ENCODE results near the gene CDYL. TPM values are rescaled to one million over a fixed set of nuclear protein-coding genes. Genes with fewer than 3 reads are reported as not detected.

CDYL gene
- total RNA-seq, 1 experiment from 2014 or later: 41.6 TPM

GRCh38 chr6:4973982-4974745 lies 198.0 kb downstream of the CDYL start:
- H3K4me3 ChIP-seq (ENCODE audit: low read depth, low read length): no peak overlapping the region
- no peaks in the 10 kb centered on the region for H3K27me3 ChIP-seq (replicated peaks; ENCODE audit: control insufficient read depth, insufficient read depth, low read length)
- ChIA-PET CTCF (no interaction called here), POLR2A (no interaction called here)
- no TSS peak for BruUV-seq (replicated peaks)
- no peak overlapping the region for H3K4me3 Mint-ChIP-seq (ENCODE audit: unreplicated experiment)
- no peaks in the 10 kb centered on the region for H3K36me3 ChIP-seq (ENCODE audit: control insufficient read depth, insufficient read depth, low read length)
- peak in 1 of 2 experiments; percentile 40 for DNase-seq
- intact Hi-C loops (cut with micrococcal nuclease; ENCODE audit: unreplicated experiment): no loop called here
- H3K36me3 Mint-ChIP-seq (ENCODE audit: insufficient read depth, unreplicated experiment): no peaks in the 10 kb centered on the region
- TF ChIP-seq, protein P1, sequence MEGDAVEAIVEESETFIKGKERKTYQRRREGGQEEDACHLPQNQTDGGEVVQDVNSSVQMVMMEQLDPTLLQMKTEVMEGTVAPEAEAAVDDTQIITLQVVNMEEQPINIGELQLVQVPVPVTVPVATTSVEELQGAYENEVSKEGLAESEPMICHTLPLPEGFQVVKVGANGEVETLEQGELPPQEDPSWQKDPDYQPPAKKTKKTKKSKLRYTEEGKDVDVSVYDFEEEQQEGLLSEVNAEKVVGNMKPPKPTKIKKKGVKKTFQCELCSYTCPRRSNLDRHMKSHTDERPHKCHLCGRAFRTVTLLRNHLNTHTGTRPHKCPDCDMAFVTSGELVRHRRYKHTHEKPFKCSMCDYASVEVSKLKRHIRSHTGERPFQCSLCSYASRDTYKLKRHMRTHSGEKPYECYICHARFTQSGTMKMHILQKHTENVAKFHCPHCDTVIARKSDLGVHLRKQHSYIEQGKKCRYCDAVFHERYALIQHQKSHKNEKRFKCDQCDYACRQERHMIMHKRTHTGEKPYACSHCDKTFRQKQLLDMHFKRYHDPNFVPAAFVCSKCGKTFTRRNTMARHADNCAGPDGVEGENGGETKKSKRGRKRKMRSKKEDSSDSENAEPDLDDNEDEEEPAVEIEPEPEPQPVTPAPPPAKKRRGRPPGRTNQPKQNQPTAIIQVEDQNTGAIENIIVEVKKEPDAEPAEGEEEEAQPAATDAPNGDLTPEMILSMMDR (IDR thresholded peaks at IDR 0.05; ENCODE audit: insufficient read depth in 1 of 2, low read depth in 1 of 2, low read length in 1 of 2, severe bottlenecking in 1 of 2, unreplicated experiment in 1 of 2): no peak
- H3K27me3 Mint-ChIP-seq (ENCODE audit: insufficient read depth, unreplicated experiment): peaks cover 4% of the 10 kb centered on the region
- H3K9me3 Mint-ChIP-seq (ENCODE audit: unreplicated experiment): peaks cover 19% of the 10 kb centered on the region
- H3K9me3 ChIP-seq: no peaks in the 10 kb centered on the region; the same call in 1 of the 2 replicates
- no peaks in the 10 kb centered on the region for H3K4me1 ChIP-seq
- no peak overlapping the region for H3K27ac Mint-ChIP-seq (ENCODE audit: unreplicated experiment)
- no peaks in the 10 kb centered on the region for H3K4me1 Mint-ChIP-seq (ENCODE audit: low read depth, unreplicated experiment)

DNA sequence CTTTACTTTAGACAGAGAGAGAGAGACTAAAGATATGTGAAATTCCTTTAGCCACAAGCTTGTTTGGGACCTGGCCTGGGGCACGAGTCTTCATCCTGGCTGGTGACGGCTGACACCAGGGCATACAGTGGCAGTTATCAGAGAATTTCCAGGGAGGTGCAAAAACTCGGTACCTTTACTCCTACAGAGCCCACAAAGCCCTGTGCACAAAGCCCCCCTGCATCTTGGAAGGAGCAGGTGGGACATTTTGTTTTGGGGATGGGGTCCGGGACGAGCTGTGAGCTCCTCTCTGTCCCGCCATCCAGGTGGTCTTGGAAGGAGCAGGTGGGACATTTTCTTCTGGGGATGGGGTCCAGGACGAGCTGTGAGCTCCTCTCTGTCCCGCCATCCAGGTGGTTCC lies 198.8 kb downstream of the CDYL start:
- Histone ChIP-seq H3K4me1 (no peaks in the 10 kb centered on the region), H3K4me3 (ENCODE audit: low read depth, low read length) (no peak overlapping the region), H3K27me3 (replicated peaks; ENCODE audit: control insufficient read depth, insufficient read depth, low read length) (no peaks in the 10 kb centered on the region), H3K9me3 (peaks cover 4% of the 10 kb centered on the region; the same call in 1 of the 2 replicates), H3K36me3 (ENCODE audit: control insufficient read depth, insufficient read depth, low read length) (no peaks in the 10 kb centered on the region)
- H3K27ac Mint-ChIP-seq (ENCODE audit: unreplicated experiment): no peak overlapping the region
- DNase-seq: no peak
- intact Hi-C loops (cut with micrococcal nuclease; ENCODE audit: unreplicated experiment): no loop called here
- no TSS peak for BruUV-seq (replicated peaks)
- no peak overlapping the region for H3K4me3 Mint-ChIP-seq (ENCODE audit: unreplicated experiment)
- peaks cover 4% of the 10 kb centered on the region for H3K27me3 Mint-ChIP-seq (ENCODE audit: insufficient read depth, unreplicated experiment)
- POLR2A ChIA-PET: no interaction called here
- H3K9me3 Mint-ChIP-seq (ENCODE audit: unreplicated experiment): peaks cover 19% of the 10 kb centered on the region
- CTCF ChIA-PET: no interaction called here
- no peaks in the 10 kb centered on the region for H3K4me1 Mint-ChIP-seq (ENCODE audit: low read depth, unreplicated experiment)
- no peaks in the 10 kb centered on the region for H3K36me3 Mint-ChIP-seq (ENCODE audit: insufficient read depth, unreplicated experiment)
- TF ChIP-seq, protein P1 (IDR thresholded peaks at IDR 0.05; ENCODE audit: insufficient read depth in 1 of 2, low read depth in 1 of 2, low read length in 1 of 2, severe bottlenecking in 1 of 2, unreplicated experiment in 1 of 2): no peak

- ChIA-PET CTCF (no interaction called here), POLR2A (no interaction called here)
- Histone ChIP-seq H3K4me3 (ENCODE audit: low read depth, low read length) (no peak overlapping the region), H3K27me3 (replicated peaks; ENCODE audit: control insufficient read depth, insufficient read depth, low read length) (no peaks in the 10 kb centered on the region), H3K36me3 (ENCODE audit: control insufficient read depth, insufficient read depth, low read length) (no peaks in the 10 kb centered on the region), H3K4me1 (no peaks in the 10 kb centered on the region), H3K9me3 (peaks cover 4% of the 10 kb centered on the region; the same call in 1 of the 2 replicates)
- Mint-ChIP-seq H3K4me1 (ENCODE audit: low read depth, unreplicated experiment) (no peaks in the 10 kb centered on the region), H3K27ac (ENCODE audit: unreplicated experiment) (no peak overlapping the region), H3K36me3 (ENCODE audit: insufficient read depth, unreplicated experiment) (no peaks in the 10 kb centered on the region), H3K4me3 (ENCODE audit: unreplicated experiment) (no peak overlapping the region), H3K27me3 (ENCODE audit: insufficient read depth, unreplicated experiment) (peaks cover 4% of the 10 kb centered on the region), H3K9me3 (ENCODE audit: unreplicated experiment) (peaks cover 19% of the 10 kb centered on the region)
- intact Hi-C loops (cut with micrococcal nuclease; ENCODE audit: unreplicated experiment): no loop called here
- TF ChIP-seq, protein P1 (IDR thresholded peaks at IDR 0.05; ENCODE audit: insufficient read depth in 1 of 2, low read depth in 1 of 2, low read length in 1 of 2, severe bottlenecking in 1 of 2, unreplicated experiment in 1 of 2): no peak
- DNase-seq: no peak
- no TSS peak for BruUV-seq (replicated peaks)
Observed at GRCh38 chr6:4975506-4975905, 199.3 kb downstream of the CDYL start.
